GM11168 (cell line): Measurements from ENCODE around the gene IL4R.
"Not testable (repeated sequence)": the region's sequence is repeated elsewhere in the genome, so short reads cannot be mapped to it uniquely, and the experiment has no call there.

ENCODE experiments used
- in situ Hi-C: fragments of 300-500 bp; cut with MboI; formaldehyde crosslinking; loops from one replicate; pipeline ENCODE4 v1.12.0; 2022; ENCODE audit warnings: low sequenced_read_pairs; ENCODE audit not compliant: unreplicated experiment

Gene IL4R

DNA sequence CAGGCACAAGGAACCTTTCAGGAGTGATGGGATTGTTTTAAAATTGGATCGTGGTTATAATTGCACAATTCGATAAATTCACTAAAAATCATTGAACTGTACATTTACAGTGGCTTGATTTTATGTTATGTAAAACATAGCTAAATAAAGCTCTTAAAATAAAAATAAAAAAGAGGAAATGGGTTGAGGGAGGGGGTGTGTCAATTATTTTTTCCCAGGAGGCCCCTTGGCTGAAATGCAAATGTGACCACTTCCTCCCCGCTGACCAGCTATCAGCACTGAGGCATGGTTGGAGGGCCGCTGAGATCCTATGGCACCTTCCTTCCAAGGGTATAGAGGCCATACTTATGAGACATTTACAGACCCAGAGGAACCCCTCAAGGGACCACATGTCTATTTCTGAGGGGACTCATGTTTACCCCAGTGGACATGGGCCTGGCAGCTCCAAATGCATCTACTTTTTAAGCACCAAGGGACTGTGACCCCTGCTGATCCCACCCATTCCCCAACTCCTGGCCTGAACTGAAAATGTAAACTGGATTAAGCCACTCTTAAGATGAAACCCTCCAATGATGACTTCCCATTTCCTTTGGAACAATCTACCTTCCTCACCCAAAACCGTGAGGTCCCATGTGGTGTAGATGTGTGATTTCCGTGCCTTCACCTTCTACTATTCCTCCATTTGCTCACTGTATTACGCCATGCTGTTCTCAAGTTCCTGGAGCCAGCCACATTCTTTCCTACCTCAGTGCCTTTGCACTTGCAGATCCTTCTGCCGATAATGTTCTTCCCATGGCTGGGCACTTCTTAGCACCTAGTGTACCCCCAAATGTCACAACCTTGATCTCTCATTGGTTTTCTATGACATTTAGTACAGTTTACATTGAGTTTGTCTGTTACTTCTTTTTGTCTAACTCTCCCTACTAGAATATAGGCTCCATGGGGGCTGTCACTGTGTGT is 85.4 kb downstream of the IL4R start:
- in situ Hi-C loops = no loop called here

DNA sequence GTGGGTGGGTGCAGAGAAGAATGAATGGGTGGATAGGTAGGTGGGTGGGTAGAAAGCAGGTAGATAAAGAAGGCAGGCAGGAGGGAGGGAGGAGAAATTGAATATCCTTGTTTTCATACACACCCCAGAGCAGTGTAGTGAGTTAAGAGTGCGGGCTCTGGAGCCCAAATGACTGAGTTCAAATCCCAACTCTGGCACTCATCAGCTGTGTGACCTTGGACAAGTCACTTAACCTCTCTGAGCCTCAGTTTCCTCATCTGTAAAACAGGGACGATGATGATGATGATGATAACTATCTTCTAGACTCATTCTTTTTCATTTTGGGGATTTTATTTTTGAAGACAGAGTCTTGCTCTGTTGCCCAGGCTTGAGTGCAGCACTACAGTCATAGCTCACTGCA is 86.2 kb downstream of the IL4R start:
- in situ Hi-C loops = no loop called here

DNA sequence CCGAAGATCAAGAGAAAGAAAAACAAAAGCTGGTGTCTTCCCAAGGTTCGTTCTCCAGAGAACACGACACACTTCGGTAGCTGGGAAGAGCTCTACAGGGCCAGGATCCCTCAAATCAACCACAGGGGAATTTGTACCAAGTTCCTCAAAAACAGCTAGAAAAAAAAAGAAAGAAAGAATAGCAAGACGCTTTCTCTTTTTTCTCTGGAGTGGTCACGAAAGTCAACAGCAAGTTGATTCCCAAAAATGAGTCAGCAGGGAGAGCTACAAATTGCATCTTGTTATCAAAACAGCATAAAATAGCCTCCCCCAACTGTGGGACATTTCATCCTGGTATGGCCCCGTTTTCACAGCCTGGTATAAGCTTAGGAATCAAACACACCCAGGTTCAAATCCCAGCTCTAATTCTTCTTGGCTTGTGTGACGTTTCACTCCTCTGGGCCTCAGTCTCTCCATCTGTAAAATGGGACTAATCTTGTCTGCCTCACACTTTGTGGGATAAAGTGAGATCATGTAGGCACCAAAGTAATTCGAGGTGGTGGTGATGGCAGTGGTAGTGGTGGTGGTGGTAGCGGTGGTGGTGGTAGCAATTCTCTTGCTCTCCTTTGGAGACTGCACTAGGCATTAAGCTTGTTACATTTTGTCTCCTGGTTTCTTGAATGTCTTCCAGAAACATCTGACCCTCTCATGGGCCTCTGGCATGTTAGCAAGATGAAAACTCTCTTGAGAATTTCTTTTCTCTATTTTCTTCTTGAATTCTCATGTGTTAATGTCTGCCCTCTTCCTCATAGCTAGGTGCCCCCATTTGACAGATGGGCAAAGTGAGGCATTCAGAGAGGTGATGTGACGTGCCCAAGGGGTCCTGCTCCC is 87.2 kb downstream of the IL4R start:
- in situ Hi-C loops = no loop called here

DNA sequence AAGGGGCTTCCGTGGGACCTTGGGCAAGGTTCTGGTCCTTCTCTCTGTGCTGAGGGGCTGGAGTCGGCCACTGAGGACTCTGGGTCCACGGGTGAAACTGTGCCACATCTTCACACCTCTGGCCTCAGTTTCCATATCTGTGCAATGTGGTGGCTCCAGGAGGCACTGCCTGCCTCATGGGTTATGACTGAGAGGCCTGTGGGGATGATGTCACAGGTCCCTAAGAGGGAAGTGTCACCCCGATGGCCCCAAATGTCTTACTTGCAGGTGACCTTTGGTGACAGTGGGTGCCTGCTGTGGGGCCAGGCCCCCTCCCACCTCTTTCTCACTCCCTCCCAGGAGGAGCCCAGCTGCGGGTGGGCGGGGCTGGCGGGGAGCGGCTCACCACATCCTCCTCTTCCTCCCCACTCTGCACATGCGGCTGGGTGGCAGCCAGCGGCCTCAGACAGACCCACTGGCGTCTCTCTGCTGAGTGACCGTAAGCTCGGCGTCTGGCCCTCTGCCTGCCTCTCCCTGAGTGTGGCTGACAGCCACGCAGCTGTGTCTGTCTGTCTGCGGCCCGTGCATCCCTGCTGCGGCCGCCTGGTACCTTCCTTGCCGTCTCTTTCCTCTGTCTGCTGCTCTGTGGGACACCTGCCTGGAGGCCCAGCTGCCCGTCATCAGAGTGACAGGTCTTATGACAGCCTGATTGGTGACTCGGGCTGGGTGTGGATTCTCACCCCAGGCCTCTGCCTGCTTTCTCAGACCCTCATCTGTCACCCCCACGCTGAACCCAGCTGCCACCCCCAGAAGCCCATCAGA is 88.2 kb downstream of the IL4R start, which contains the start of gene IL21R:
IL21R (plus strand) TSS at position 407 of the 801 bp plus-strand sequence. CDS start 27,898 bp downstream, outside the sequence.
- in situ Hi-C loops = no loop called here

DNA sequence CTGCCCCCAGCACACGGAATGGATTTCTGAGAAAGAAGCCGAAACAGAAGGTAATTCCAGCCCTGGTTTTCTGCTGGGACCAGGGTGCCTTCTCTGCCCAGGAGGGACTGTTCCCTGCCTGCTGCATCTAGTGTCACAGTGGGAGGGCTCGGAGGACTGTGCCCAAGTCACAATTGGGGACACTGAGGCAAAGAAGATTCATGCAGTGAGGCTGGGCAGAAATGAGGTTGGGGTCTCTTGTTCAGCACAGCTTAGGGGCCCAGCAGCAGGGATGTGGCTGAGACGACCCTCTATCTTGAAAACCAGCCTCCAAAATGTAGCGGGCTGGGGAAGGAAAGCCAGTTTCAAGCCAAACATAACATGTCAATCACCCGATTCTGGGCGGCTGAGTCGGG is 88.8 kb downstream of the IL4R start:
- in situ Hi-C loops = no loop called here

DNA sequence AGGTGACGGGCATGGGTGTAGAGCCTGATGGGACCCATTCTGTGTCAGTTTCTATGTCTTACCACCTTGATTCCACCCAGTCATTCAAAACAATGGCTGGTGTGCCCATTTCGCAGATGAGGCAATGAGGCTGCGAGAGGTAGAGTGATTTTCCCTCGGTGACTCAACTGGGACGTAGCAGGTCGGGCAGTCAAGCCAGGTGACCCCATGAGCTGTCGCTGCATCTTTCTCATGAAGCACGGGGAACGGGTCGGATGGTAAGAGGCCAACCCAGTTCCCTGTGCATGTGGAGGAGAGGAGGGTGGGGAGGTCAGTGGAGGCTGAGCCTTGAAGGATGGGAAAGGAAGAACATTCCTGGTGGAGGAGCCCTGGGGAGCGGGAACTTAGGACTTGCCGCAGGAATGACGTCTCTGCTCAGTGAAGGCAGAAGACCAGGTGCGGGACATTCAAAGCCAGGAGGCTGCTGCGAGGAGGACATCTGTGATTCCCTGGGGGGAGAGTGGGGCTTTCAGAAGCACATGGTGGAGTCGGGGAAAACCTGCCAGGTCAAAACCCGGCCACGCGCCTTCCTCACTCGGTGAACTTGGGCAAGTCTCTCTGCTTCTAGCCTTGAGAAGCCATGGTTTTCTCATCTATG is 89.3 kb downstream of the IL4R start:
- in situ Hi-C loops = no loop called here

DNA sequence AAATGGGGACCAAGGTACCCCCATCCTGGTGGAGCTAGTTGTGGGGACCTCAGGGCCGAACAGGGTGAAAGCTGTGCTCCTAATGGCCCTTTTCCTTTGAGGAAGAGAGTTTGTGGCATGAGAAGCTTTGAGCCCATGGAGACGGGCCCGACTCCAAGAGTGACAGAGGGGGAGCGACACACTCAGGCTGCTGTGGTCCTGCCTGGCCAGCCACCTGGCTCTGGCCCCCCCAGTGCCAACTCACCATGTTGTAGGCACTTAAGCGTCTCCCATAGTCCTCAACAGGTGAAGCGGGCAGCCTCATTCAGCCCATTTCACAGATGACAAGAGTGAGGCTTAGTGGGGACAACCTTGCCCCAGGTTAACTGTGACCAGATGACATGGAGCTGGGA is 89.8 kb downstream of the IL4R start:
- in situ Hi-C loops = no loop called here

DNA sequence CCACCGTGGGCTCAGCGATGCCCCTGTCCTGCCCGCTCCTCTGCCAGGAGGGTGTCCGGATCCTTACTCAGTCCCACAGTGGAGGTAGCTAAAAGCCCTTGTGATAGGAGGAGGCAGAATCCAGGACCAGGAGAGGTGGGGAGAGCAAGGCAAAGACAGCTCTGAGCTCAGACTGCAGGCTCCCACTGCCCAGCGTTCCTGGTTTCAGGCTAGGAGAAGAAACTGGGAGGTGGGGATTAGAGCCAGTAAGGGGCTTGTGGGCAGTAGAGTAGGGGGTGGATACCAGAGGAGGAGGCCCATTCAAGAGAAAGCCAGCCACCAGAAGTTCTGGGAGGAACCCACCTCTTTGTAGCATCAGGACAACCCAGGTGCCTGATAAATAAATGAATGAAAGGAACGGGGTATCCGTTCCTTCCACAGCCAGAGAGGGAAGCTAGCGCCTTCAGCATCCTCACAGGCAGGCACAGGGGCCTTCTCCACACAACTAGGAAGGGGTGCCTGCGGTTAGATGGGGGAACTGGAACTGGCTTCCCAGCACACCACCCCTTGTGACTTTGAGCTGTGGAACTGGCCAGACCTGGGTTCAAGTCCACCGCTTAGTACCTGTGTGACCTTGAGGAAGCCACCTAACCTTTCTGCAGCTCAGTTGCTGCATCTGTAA is 90.5 kb downstream of the IL4R start:
- in situ Hi-C loops = no loop called here

DNA sequence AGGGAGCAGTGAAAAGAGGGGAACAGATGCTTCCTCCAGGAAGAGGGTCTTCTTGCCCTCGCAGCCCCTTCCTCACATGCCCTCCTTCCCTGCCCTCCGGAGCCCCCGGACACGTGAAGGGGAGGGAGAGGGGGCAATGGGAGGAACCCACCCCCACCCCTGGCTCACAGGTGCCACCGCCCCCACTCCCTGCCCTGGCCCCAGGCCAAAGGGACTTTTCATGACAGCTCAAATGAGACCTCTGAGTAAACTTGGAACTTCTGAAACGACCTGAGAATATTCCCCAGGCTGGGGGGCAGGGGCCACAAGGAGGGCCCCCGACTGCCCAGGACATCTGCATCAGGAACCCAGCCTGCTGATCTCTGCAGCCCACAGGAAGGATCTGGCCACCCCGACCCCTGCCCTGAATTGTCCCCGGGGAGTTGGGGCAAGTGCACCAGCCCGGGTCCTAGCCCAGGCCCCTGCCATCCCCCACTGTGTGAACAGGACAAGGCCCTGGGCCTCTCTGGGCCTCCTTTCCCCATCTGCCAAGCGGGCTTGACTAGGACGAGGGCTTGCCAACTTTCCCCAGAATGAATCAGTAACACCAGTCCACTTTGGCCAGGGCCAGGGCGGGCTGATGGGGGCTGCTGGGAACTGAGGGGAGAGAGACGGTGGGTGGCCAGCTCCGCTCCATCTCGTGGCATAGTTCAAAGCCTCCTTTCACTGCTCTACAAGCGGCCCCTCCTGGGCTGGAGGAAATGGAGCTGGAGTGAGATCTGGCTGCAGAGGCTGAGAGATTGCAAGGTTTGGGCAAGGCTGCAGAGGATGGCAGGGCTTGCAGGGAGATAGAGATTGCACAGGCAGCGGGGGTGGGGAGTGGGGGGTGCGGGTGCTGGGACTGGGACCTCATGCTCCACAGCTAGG is 92.0 kb downstream of the IL4R start:
- in situ Hi-C loops = no loop called here

DNA sequence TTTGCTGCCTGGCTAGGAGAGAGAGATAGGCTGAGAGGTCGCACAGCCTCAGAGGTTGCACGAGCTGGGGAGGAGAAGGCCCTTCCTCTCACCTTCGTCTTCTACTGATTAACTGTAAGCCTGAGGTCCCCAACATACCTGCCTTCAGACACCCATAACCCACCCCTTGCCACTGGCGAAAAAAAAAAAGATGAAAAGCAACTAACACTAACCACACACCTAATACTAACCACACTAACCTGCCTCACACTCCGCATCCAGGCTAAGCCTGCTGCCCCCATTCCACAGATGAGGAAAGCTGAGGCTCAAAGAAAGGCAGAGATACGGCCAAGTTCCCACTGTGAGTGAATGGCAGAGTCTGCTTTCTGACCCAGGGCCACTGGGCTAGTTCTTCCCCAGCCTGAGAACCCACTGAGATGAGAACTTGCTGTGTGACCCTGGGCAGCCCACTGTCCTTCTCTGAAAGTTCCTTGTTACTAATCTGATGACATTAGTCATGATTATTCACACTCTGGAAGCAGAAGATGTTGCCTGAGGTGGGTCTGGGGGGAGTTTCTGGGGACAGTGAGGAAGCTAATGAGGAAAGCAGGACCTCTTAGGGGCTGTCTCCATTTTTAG is 92.8 kb downstream of the IL4R start:
- in situ Hi-C loops = no loop called here

DNA sequence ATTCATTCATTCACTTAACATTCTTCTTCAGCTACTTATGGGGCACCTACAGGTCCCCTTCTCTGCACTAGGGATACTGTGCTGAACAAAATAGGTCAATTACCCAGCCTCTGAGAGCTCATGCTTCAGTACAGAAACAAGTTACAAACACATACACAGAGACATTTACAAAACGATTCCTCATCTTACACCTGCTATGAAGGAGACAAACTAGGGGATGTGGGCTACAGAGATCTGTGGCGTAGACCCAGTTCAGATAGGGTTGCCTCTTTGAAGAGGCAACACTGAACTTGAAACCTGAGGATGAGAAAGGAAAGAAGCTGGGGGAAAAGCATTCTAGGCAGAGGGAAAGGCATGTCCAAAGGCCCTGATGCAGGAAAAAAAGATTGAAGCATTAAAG is 93.4 kb downstream of the IL4R start:
- in situ Hi-C loops = no loop called here

DNA sequence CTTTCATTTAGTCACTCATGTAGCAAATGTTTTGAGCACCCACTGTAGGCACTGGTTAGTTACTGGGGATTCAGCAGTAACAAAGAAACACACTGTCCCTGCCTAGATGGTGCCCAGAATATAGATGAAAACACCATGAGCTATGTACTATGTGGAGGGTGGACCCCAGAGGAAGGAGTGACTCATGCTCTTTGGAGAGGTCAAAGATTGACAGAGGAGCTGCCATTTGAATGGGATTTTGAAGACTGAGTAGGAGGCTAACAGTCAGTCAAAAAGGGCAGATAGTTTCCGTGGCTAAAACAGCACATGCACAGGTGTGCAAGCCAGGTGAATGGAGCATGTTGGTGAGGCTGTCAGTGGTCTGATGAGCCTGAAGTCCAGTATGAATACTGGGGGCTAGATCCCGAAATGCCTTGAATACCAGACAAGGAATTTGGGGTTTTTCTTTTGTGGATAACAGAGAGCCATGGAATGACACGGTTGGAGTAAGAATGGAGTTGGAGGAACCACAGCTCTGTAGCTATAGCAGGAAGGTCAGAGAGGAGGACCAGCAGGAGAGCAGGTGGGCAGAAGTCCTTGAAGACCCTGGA is 94.3 kb downstream of the IL4R start:
- in situ Hi-C loops = no loop called here

DNA sequence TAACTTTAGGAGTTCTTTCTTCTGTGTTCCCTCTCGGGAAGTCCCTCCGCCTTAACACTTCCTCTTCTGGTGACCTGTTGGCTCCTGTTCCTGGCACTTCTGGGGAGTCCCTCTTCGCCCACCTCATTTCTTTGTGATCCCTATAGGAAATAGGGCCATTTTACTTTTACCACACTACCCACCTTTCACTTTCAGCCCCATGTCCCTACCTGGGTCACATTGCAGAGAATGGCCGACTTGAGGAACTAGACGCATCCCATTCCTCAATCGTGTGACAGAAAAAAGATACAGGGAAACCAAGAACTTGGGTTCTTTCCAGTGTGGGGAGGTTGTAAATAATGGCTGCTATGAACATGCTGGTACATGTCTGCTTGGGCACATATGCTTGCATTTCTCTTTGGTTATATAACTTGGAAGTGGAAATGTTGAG is 94.8 kb downstream of the IL4R start:
- in situ Hi-C loops = no loop called here

DNA sequence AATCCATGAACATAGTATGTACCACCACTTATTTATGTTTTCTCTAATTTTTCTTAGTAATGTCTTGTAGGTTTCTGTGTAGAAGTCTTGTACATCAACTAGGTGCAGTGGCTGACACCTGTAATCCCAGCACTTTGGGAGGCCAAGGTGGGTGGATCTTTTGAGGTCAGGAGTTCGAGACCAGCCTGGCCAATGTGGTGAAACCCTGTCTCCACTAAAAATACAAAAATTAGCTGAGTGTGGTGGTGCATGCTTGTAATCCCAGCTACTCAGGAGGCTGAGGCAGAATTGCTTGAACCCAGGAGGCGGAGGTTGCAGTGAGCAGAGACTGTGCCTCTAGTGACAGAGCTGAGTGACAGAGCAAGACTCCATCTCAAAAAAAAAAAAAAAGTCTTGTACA is 96.2 kb downstream of the IL4R start:
- in situ Hi-C loops = not testable (repeated sequence)

DNA sequence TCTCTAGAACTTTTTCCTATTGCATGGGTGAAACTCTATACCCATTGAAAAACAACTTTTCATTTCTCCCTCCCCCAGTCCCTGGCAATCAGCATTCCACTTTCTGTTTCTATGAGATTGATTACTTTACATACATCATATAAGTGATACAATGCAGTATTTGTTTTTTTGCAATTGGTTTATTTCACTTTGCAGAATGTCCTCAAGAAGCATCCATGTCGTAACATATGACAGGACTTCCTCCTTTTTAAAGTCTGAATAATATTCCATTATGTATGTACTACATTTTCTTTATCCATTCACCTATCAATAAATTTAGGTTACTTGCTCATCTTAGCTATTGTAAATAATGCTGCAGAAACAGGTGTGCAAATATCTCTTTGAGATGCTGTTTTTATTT is 97.0 kb downstream of the IL4R start:
- in situ Hi-C loops = no loop called here

DNA sequence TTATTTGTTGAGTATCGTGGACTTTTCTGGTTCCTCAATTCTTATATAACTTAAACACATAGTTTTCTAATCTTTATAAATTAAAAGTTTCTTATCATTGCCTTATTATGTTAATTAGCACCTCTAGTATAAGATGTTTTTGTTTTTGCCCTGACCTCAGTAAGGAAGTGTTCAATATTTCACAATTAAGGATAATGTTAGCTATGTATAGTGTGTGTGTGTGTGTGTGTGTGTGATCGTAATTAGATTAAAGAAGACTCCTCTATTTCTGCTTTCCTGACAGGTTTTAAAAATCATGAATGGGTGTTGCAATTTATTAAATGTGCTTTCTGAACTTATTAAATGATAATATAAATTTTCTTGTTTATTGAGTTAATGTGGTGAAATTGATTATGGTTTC is 100.2 kb downstream of the IL4R start:
- in situ Hi-C loops = no loop called here
